ENCODE measurements around the gene MCM5. TPM values are rescaled to one million over a fixed set of nuclear protein-coding genes. Genes with fewer than 3 reads are reported as not detected.

Gene MCM5
- total and polyA plus RNA-seq, 2 experiments from 2014 or later = 34.4 to 51.5 TPM

- no peak overlapping the region for H2AFZ ChIP-seq
- H3K9me2 ChIP-seq (ENCODE audit: insufficient read depth) = no peaks in the 10 kb centered on the region
- TF ChIP-seq EZH2phosphoT487 (IDR thresholded peaks at IDR 0.05; ENCODE audit: insufficient read depth, low read depth) = no peak
- TF ChIP-seq EZH2 (IDR thresholded peaks at IDR 0.05; ENCODE audit: insufficient read depth, poor library complexity, severe bottlenecking) = no peak
- no peak for DNase-seq
- H3K4me1 ChIP-seq (ENCODE audit: insufficient read depth) = peaks cover 17% of the 10 kb centered on the region
- no peak overlapping the region for H3K9ac ChIP-seq
- no peaks in the 10 kb centered on the region for H3K36me3 ChIP-seq (ENCODE audit: low read depth)
- no peak overlapping the region for H3K4me3 ChIP-seq
- H3K27ac ChIP-seq = no peak overlapping the region
- in situ Hi-C loops (cut with MboI) = loop anchor here (25.0 kb wide), 1 partner anchor 687 kb away; no protein-coding TSS in a partner anchor
- H3K79me2 ChIP-seq (ENCODE audit: insufficient read depth) = no peaks in the 10 kb centered on the region
- H3F3A ChIP-seq (ENCODE audit: insufficient read depth) = peaks cover 5% of the 10 kb centered on the region; the same call in 1 of the 2 replicates
- no peaks in the 10 kb centered on the region for H4K20me1 ChIP-seq (ENCODE audit: insufficient read depth)
- 78 to 83% methylated on average over 7 of the region's 7 CpGs for WGBS, 2 experiments (ENCODE audit: low coverage in 1 of 2, low lambda C conversion rate in 2 of 2, missing lambda C conversion rate in 2 of 2)
- no peaks in the 10 kb centered on the region for H3K27me3 ChIP-seq (replicated peaks; ENCODE audit: insufficient read depth)
- H3K4me2 ChIP-seq (ENCODE audit: unreplicated experiment) = no peak overlapping the region
- H3K9me3 ChIP-seq (ENCODE audit: low read depth) = no peaks in the 10 kb centered on the region
Observed at GRCh38 chr22:35425546-35425945, 25.6 kb downstream of the MCM5 start.

GRCh38 chr22:35425971-35426800 lies 26.2 kb downstream of the MCM5 start:
- Histone ChIP-seq H3K79me2 (ENCODE audit: insufficient read depth) (no peaks in the 10 kb centered on the region), H3K36me3 (ENCODE audit: low read depth) (no peaks in the 10 kb centered on the region), H3K9me2 (ENCODE audit: insufficient read depth) (no peaks in the 10 kb centered on the region), H3K27ac (no peak overlapping the region), H4K20me1 (ENCODE audit: insufficient read depth) (no peaks in the 10 kb centered on the region), H3K27me3 (replicated peaks; ENCODE audit: insufficient read depth) (no peaks in the 10 kb centered on the region), H3K4me2 (ENCODE audit: unreplicated experiment) (no peak overlapping the region), H3K4me3 (no peak overlapping the region), H2AFZ (no peak overlapping the region), H3K9me3 (ENCODE audit: low read depth) (no peaks in the 10 kb centered on the region), H3F3A (ENCODE audit: insufficient read depth) (peaks cover 5% of the 10 kb centered on the region; the same call in 1 of the 2 replicates), H3K9ac (no peak overlapping the region), H3K4me1 (ENCODE audit: insufficient read depth) (peaks cover 19% of the 10 kb centered on the region)
- peak; percentile 41 for DNase-seq
- in situ Hi-C loops (cut with MboI) = loop anchor here (25.0 kb wide), 1 partner anchor 686 kb away; no protein-coding TSS in a partner anchor
- TF ChIP-seq EZH2phosphoT487 (IDR thresholded peaks at IDR 0.05; ENCODE audit: insufficient read depth, low read depth) (no peak), EZH2 (IDR thresholded peaks at IDR 0.05; ENCODE audit: insufficient read depth, poor library complexity, severe bottlenecking) (no peak)
- 83 to 85% methylated on average over 11 of the region's 11 CpGs for WGBS, 2 experiments (ENCODE audit: low coverage in 1 of 2, low lambda C conversion rate in 2 of 2, missing lambda C conversion rate in 2 of 2)

- Histone ChIP-seq H3K9ac (no peak overlapping the region), H3K4me1 (ENCODE audit: insufficient read depth) (peaks cover 21% of the 10 kb centered on the region), H3K36me3 (ENCODE audit: low read depth) (no peaks in the 10 kb centered on the region), H3K27me3 (replicated peaks; ENCODE audit: insufficient read depth) (no peaks in the 10 kb centered on the region), H3K9me2 (ENCODE audit: insufficient read depth) (no peaks in the 10 kb centered on the region), H3K79me2 (ENCODE audit: insufficient read depth) (no peaks in the 10 kb centered on the region), H3K27ac (no peak overlapping the region), H2AFZ (0 out of 2 replicates have a peak overlapping the region, but pooled peaks have one; percentile 19), H4K20me1 (ENCODE audit: insufficient read depth) (no peaks in the 10 kb centered on the region), H3F3A (ENCODE audit: insufficient read depth) (peaks cover 5% of the 10 kb centered on the region), H3K9me3 (ENCODE audit: low read depth) (no peaks in the 10 kb centered on the region), H3K4me3 (no peak overlapping the region), H3K4me2 (ENCODE audit: unreplicated experiment) (no peak overlapping the region)
- in situ Hi-C loops (cut with MboI) = loop anchor here (25.0 kb wide), 1 partner anchor 686 kb away; no protein-coding TSS in a partner anchor
- TF ChIP-seq EZH2 (IDR thresholded peaks at IDR 0.05; ENCODE audit: insufficient read depth, poor library complexity, severe bottlenecking) (no peak), EZH2phosphoT487 (IDR thresholded peaks at IDR 0.05; ENCODE audit: insufficient read depth, low read depth) (no peak)
- WGBS, 2 experiments (ENCODE audit: low coverage in 1 of 2, low lambda C conversion rate in 2 of 2, missing lambda C conversion rate in 2 of 2) = 86 to 90% methylated on average over 5 of the region's 5 CpGs
- no peak for DNase-seq
Observed at GRCh38 chr22:35426801-35427140, 26.8 kb downstream of the MCM5 start.

GRCh38 chr22:35430897-35431322 lies 31.0 kb downstream of the MCM5 start:
- Histone ChIP-seq H3K9ac (peak overlapping the region; percentile 26; the same call in 1 of the 2 replicates), H3K27me3 (replicated peaks; ENCODE audit: insufficient read depth) (no peaks in the 10 kb centered on the region), H3K4me3 (no peak overlapping the region), H3K4me1 (ENCODE audit: insufficient read depth) (peaks cover 21% of the 10 kb centered on the region), H3K9me3 (ENCODE audit: low read depth) (no peaks in the 10 kb centered on the region), H3F3A (ENCODE audit: insufficient read depth) (peaks cover 5% of the 10 kb centered on the region), H3K79me2 (ENCODE audit: insufficient read depth) (no peaks in the 10 kb centered on the region), H3K4me2 (ENCODE audit: unreplicated experiment) (no peak overlapping the region), H3K9me2 (ENCODE audit: insufficient read depth) (no peaks in the 10 kb centered on the region), H4K20me1 (ENCODE audit: insufficient read depth) (no peaks in the 10 kb centered on the region), H2AFZ (0 out of 2 replicates have a peak overlapping the region, but pooled peaks have one; percentile 48), H3K27ac (peak overlapping the region; percentile 41; the same call in 1 of the 2 replicates), H3K36me3 (ENCODE audit: low read depth) (no peaks in the 10 kb centered on the region)
- in situ Hi-C loops (cut with MboI) = loop anchor here (5.0 to 25.0 kb wide), 2 partner anchors 151 to 681 kb away; no protein-coding TSS in a partner anchor
- WGBS, 2 experiments (ENCODE audit: low coverage in 1 of 2, low lambda C conversion rate in 2 of 2, missing lambda C conversion rate in 2 of 2) = 8 to 9% methylated on average over 14 of the region's 14 CpGs
- DNase-seq = peak; percentile 96
- no peak for TF ChIP-seq EZH2phosphoT487 (IDR thresholded peaks at IDR 0.05; ENCODE audit: insufficient read depth, low read depth)
- no peak for TF ChIP-seq EZH2 (IDR thresholded peaks at IDR 0.05; ENCODE audit: insufficient read depth, poor library complexity, severe bottlenecking)
